H1 (cell line): ENCODE data around the gene PMM2.

Experiments used
- NANOG ChIP-seq: IDR thresholded peaks from 2 replicates; pipeline ENCODE4 v1.6.1; 2011; ENCODE audit warnings: low read length, low read depth, mild to moderate bottlenecking, inconsistent platforms; ENCODE audit not compliant: insufficient read depth, poor library complexity, severe bottlenecking
- TCF12 ChIP-seq: IDR thresholded peaks from 2 replicates; pipeline ENCODE4 v1.6.1; 2011; ENCODE audit warnings: low read depth, mild to moderate bottlenecking, low read length
- TF ChIP-seq, protein P1 (sequence below): IDR thresholded peaks from 2 replicates; pipeline ENCODE4 v1.6.1; 2011; ENCODE audit warnings: low read length, improper control_type of control experiment

DNA sequence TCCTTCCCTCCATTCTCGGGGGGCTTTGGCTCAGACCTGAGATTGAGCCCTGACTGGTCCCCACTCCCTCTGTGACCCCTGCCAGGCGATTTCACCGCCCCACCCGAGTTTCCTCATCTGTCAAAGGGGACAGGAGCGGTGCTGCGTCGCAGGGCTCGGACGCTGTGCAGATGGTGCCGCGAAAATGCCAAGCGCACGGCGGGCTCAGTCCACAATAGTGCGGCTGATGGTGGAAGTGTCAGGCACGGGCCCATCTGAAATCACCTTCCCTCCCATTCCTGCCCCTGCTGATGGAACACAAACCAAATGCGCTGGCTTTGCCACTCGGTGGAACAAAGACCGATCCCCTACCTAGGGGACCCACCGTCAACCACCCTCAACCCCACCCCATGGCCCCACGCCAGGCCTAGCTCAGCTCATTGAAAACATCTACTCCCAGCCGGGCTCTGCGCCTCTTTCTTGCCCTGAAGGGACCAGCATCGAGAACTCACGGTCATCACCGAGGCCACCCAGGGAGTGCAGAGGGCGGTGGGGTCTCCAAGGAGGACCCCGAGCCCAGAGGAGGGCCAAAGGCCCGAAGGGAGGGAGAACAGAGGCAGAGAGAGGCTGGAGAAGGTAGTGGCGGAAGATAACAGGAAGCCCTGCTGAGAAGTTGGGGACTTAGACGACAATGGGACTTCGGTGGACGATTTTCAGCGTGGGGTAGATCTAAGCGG lies 69.7 kb downstream of the PMM2 start:
- TF ChIP-seq NANOG (no peak), TCF12 (no peak)
- TF ChIP-seq, protein P1, sequence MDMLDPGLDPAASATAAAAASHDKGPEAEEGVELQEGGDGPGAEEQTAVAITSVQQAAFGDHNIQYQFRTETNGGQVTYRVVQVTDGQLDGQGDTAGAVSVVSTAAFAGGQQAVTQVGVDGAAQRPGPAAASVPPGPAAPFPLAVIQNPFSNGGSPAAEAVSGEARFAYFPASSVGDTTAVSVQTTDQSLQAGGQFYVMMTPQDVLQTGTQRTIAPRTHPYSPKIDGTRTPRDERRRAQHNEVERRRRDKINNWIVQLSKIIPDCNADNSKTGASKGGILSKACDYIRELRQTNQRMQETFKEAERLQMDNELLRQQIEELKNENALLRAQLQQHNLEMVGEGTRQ = no peak
